WERI-Rb-1 (cell line): ENCODE measurements around the gene FAM237A.
A peak's percentile ranks its signal among the peaks of the same experiment; 100 is the strongest.

Source experiments
- DNase-seq: peaks from one replicate; pipeline ENCODE4 v3.0.0-alpha.2; 2020
- H3K27ac ChIP-seq: fragments of 250-450 bp; sonication (Bioruptor Pico); 2 replicates; pipeline ENCODE4 v1.5.1; 2020; ENCODE audit warnings: mild to moderate bottlenecking, moderate library complexity
- H3K27me3 ChIP-seq: fragments of 250-450 bp; sonication (Bioruptor Pico); 2 replicates; pipeline ENCODE4 v1.5.1; 2021; ENCODE audit warnings: mild to moderate bottlenecking, low read depth, moderate library complexity; ENCODE audit not compliant: insufficient read depth, severe bottlenecking
- H3K36me3 ChIP-seq: fragments of 250-450 bp; sonication (Bioruptor Pico); 2 replicates; pipeline ENCODE4 v1.5.1; 2020; ENCODE audit warnings: mild to moderate bottlenecking, moderate library complexity
- H3K4me3 ChIP-seq: 2 replicates; pipeline ENCODE4 v1.5.1; 2011; ENCODE audit warnings: low read depth, mild to moderate bottlenecking, control low read depth, low read length
- H3K9me3 ChIP-seq: fragments of 250-450 bp; sonication (Bioruptor Pico); 2 replicates; pipeline ENCODE4 v1.5.1; 2021; ENCODE audit warnings: mild to moderate bottlenecking, moderate library complexity; ENCODE audit not compliant: severe bottlenecking
- CTCF ChIP-seq: IDR thresholded peaks from 2 replicates; pipeline ENCODE4 v1.5.1; 2011; ENCODE audit warnings: low read depth, mild to moderate bottlenecking, control low read depth, inconsistent platforms, low read length

The FAM237A gene

GRCh38 chr2:206692971-206693370 lies 50.7 kb downstream of the FAM237A start:
- Histone ChIP-seq H3K36me3 (no peaks in the 10 kb centered on the region), H3K27me3 (no peaks in the 10 kb centered on the region), H3K4me3 (no peak overlapping the region), H3K9me3 (no peaks in the 10 kb centered on the region), H3K27ac (no peak overlapping the region)
- DNase-seq = no peak
- no peak for TF ChIP-seq CTCF

- Histone ChIP-seq H3K27me3 (no peaks in the 10 kb centered on the region), H3K9me3 (no peaks in the 10 kb centered on the region), H3K27ac (no peak overlapping the region), H3K36me3 (no peaks in the 10 kb centered on the region), H3K4me3 (no peak overlapping the region)
- peak; percentile 20 for DNase-seq
- peak; percentile 41; the same call in 1 of the 2 replicates for TF ChIP-seq CTCF
Observed at GRCh38 chr2:206693399-206694137, 51.3 kb downstream of the FAM237A start.

GRCh38 chr2:206696910-206697309 lies 54.6 kb downstream of the FAM237A start:
- Histone ChIP-seq H3K9me3 (no peaks in the 10 kb centered on the region), H3K27me3 (no peaks in the 10 kb centered on the region), H3K36me3 (no peaks in the 10 kb centered on the region), H3K27ac (no peak overlapping the region), H3K4me3 (no peak overlapping the region)
- no peak for DNase-seq
- TF ChIP-seq CTCF = no peak

GRCh38 chr2:206698811-206699210 lies 56.5 kb downstream of the FAM237A start:
- Histone ChIP-seq H3K9me3 (no peaks in the 10 kb centered on the region), H3K4me3 (no peak overlapping the region), H3K27ac (no peak overlapping the region), H3K36me3 (no peaks in the 10 kb centered on the region), H3K27me3 (no peaks in the 10 kb centered on the region)
- no peak for TF ChIP-seq CTCF
- no peak for DNase-seq
